Panc1 (cell line): Measurements from ENCODE around the gene ZFHX3. TPM values are rescaled to one million over a fixed set of nuclear protein-coding genes. Genes with fewer than 3 reads are reported as not detected.

Experiments used
- ATAC-seq: fragments of 200-7000 bp; cut with Tn5 transposase; 2 replicates; pipeline ENCODE4 v1.9.1; 2020; ENCODE audit warnings: mild to moderate bottlenecking, moderate library complexity
- BruUV-seq: library from RNA; stranded (reverse); fragments of 400-500 nt; replicated peaks from 2 replicates; lab custom pipeline; 2021; lab: Mats Ljungman, UMichigan
- CTCF ChIA-PET: fragments of 300-600 bp; sonication (Branson Sonifier 250); formaldehyde crosslinking; loops from one replicate; lab custom pipeline; 2022; ENCODE audit warnings: antibody characterized with exemption; lab: Charles Lee
- POLR2A ChIA-PET: fragments of 300-600 bp; sonication (Branson Sonifier 250); formaldehyde crosslinking; loops from one replicate; lab custom pipeline; 2022; ENCODE audit warnings: antibody characterized with exemption; lab: Charles Lee
- DNase-seq: peaks from one replicate; pipeline ENCODE4 v3.0.0-alpha.2; 2010; ENCODE audit warnings: low read depth, low spot score
- H3K27ac ChIP-seq: 2 replicates; pipeline ENCODE4 v1.5.1; 2011; ENCODE audit warnings: mild to moderate bottlenecking, low read length, inconsistent platforms
- H3K27me3 ChIP-seq: fragments of 200-500 bp; sonication (Bioruptor generic); 2 replicates; pipeline ENCODE4 v1.6.0; 2014; ENCODE audit warnings: low read length, inconsistent platforms; ENCODE audit not compliant: control insufficient read depth, insufficient read depth
- H3K36me3 ChIP-seq: fragments of 200-500 bp; sonication (Bioruptor generic); 2 replicates; pipeline ENCODE4 v1.5.1; 2014; ENCODE audit warnings: inconsistent platforms, mild to moderate bottlenecking, low read length, moderate library complexity; ENCODE audit not compliant: control insufficient read depth, insufficient read depth
- H3K4me1 ChIP-seq: 2 replicates; pipeline ENCODE4 v1.5.1; 2011; ENCODE audit warnings: inconsistent platforms, mild to moderate bottlenecking, low read length, moderate library complexity; ENCODE audit not compliant: control insufficient read depth, insufficient read depth
- H3K4me3 ChIP-seq, 2 experiments: 2 replicates each; pipeline ENCODE4 v1.5.1; 2011 to 2012; ENCODE audit warnings: low read depth in 2 of 2, low read length in 2 of 2, mild to moderate bottlenecking in 2 of 2, inconsistent platforms in 1 of 2, moderate library complexity in 1 of 2
- H3K9me3 ChIP-seq: fragments of 200-500 bp; sonication (Bioruptor generic); 2 replicates; pipeline ENCODE4 v1.5.1; 2014; ENCODE audit warnings: low read depth, mild to moderate bottlenecking, inconsistent platforms, low read length, moderate library complexity; ENCODE audit not compliant: control insufficient read depth, insufficient read depth
- CTCF ChIP-seq: fragments of 450-650 bp; IDR thresholded peaks from 2 replicates; pipeline ENCODE4 v1.5.1; 2017; ENCODE audit warnings: mild to moderate bottlenecking
- POLR2AphosphoS5 ChIP-seq: IDR thresholded peaks from 2 replicates; pipeline ENCODE4 v1.6.1; 2012; ENCODE audit warnings: mild to moderate bottlenecking, low read depth, low read length, moderate library complexity
- REST ChIP-seq, 2 experiments: IDR thresholded peaks; 2 replicates each; pipeline ENCODE4 v1.6.1; 2011 to 2012; ENCODE audit warnings: low read depth in 2 of 2, control low read depth in 1 of 2, low read length in 1 of 2, mild to moderate bottlenecking in 1 of 2, moderate library complexity in 1 of 2; ENCODE audit not compliant: insufficient read depth in 1 of 2
- SIN3A ChIP-seq: IDR thresholded peaks from 2 replicates; pipeline ENCODE4 v1.6.1; 2012; ENCODE audit warnings: low read depth, mild to moderate bottlenecking, low read length, moderate library complexity, borderline replicate concordance; ENCODE audit not compliant: insufficient read depth
- TCF7L2 ChIP-seq: IDR thresholded peaks from 2 replicates; pipeline ENCODE4 v1.6.1; 2011; ENCODE audit warnings: mild to moderate bottlenecking, low read depth, low read length, inconsistent platforms
- in situ Hi-C: cut with HindIII; loops from 2 replicates; pipeline ENCODE4 v1.10.0; 2016; ENCODE audit warnings: low sequenced_read_pairs, low pct_unique_long_range_greater_than_20kb
- intact Hi-C: fragments of 100-400 bp; cut with micrococcal nuclease; formaldehyde crosslinking; loops from one replicate; pipeline ENCODE4 v1.10.0; 2022; ENCODE audit not compliant: unreplicated experiment
- total RNA-seq: library from RNA; stranded (reverse); gene quantifications from one replicate; pipeline ENCODE4 v1.2.1, GENCODE V29; 2021; ENCODE audit not compliant: unreplicated experiment

Gene ZFHX3
- total RNA-seq, 1 experiment from 2014 or later: 7.1 TPM

- DNase-seq (no peak), ATAC-seq (no peak)
- intact Hi-C loops (no loop called here), in situ Hi-C loops (no loop called here)
- H3K36me3 ChIP-seq: no peaks in the 10 kb centered on the region
- POLR2A ChIA-PET: no interaction called here
- no TSS peak for BruUV-seq
- H3K9me3 ChIP-seq: no peaks in the 10 kb centered on the region
- TF ChIP-seq SIN3A (no peak), POLR2AphosphoS5 (no peak), REST (IDR thresholded peaks at IDR 0.05; ENCODE audit: insufficient read depth in 1 of 2, low read depth in 2 of 2, low read length in 1 of 2) (no peak)
- no peaks in the 10 kb centered on the region for H3K4me1 ChIP-seq
- no peak overlapping the region for H3K4me3 ChIP-seq
- no peak overlapping the region for H3K27ac ChIP-seq
- CTCF ChIA-PET: no interaction called here
- H3K27me3 ChIP-seq: no peaks in the 10 kb centered on the region
These were observed 182.1 kb downstream of the ZFHX3 start for GRCh38 chr16:72865835-72866234.

DNA sequence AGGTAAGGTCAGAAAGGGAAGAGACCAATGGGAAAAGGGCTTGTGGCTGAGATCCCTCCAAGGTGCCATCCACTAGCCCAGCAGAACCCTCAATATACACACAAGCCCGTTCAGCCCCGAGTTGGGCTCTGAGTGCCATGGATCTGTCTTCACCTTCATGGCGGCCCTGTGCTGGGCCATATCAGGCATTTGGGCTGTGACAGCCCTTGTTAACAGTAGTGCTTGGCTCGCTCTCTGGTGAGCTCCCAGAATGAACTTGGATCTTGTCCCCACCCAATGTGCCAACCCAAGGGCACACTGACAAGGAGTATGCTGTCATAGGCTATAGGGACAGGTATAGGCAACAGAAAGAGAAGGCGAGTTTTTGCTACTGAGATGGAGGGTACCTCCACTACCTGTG lies 182.7 kb downstream of the ZFHX3 start:
- no peak for ATAC-seq
- Histone ChIP-seq H3K4me3 (no peak overlapping the region), H3K27ac (no peak overlapping the region), H3K9me3 (no peaks in the 10 kb centered on the region), H3K36me3 (no peaks in the 10 kb centered on the region), H3K4me1 (no peaks in the 10 kb centered on the region), H3K27me3 (no peaks in the 10 kb centered on the region)
- TF ChIP-seq POLR2AphosphoS5: no peak
- TF ChIP-seq SIN3A: no peak
- TF ChIP-seq TCF7L2: no peak
- TF ChIP-seq CTCF: no peak
- TF ChIP-seq REST (IDR thresholded peaks at IDR 0.05; ENCODE audit: insufficient read depth in 1 of 2, low read depth in 2 of 2, low read length in 1 of 2): no peak
- ChIA-PET CTCF (no interaction called here), POLR2A (no interaction called here)
- DNase-seq: no peak
- in situ Hi-C loops (no loop called here), intact Hi-C loops (no loop called here)
- no TSS peak for BruUV-seq
